ENCODE results near the gene PPFIBP2.

The PPFIBP2 gene

DNA sequence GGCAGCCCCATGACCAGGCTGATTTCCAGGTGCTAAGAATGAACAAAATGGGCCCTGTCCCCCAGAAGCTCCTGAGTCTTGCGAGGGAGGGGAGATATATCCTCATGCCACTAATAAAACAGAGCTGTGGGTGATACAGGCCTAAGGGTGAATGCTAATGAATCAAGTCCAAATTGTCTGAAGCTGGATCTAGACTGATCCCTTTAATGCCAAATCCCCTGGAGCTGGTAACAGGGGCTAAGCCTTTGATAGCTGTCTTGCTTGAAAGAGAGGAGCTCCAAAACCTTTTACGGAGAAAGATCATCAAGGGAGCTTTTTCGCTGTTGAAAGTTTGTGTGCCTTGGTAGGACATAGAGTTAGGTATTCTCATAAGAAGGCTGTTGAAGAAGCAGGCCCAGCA, 79.7 kb downstream of the PPFIBP2 start:
- Histone ChIP-seq H3K79me2 (ENCODE audit: insufficient read depth, low read length) (no peaks in the 10 kb centered on the region), H3K36me3 (ENCODE audit: insufficient read depth, low read length) (no peaks in the 10 kb centered on the region), H3K27me3 (ENCODE audit: insufficient read depth, low read length) (no peaks in the 10 kb centered on the region), H3K9ac (ENCODE audit: low read length) (no peak overlapping the region), H4K20me1 (ENCODE audit: insufficient read depth, low read length) (no peaks in the 10 kb centered on the region), H3K9me3 (ENCODE audit: low read length) (no peaks in the 10 kb centered on the region), H3K27ac (ENCODE audit: low read depth, low read length, poor library complexity, severe bottlenecking) (no peak overlapping the region), H3K4me3 (ENCODE audit: low read depth, low read length, poor library complexity, severe bottlenecking) (no peak overlapping the region), H2AFZ (ENCODE audit: low read length) (no peak overlapping the region), H3F3A (ENCODE audit: insufficient read depth, low read length) (no peaks in the 10 kb centered on the region), H3K4me2 (ENCODE audit: low read length) (no peak overlapping the region), H3K9me2 (ENCODE audit: low read depth, low read length) (no peaks in the 10 kb centered on the region), H3K4me1 (ENCODE audit: insufficient read depth, low read length, severe bottlenecking) (no peaks in the 10 kb centered on the region)
- TF ChIP-seq, protein P1, sequence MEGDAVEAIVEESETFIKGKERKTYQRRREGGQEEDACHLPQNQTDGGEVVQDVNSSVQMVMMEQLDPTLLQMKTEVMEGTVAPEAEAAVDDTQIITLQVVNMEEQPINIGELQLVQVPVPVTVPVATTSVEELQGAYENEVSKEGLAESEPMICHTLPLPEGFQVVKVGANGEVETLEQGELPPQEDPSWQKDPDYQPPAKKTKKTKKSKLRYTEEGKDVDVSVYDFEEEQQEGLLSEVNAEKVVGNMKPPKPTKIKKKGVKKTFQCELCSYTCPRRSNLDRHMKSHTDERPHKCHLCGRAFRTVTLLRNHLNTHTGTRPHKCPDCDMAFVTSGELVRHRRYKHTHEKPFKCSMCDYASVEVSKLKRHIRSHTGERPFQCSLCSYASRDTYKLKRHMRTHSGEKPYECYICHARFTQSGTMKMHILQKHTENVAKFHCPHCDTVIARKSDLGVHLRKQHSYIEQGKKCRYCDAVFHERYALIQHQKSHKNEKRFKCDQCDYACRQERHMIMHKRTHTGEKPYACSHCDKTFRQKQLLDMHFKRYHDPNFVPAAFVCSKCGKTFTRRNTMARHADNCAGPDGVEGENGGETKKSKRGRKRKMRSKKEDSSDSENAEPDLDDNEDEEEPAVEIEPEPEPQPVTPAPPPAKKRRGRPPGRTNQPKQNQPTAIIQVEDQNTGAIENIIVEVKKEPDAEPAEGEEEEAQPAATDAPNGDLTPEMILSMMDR (IDR thresholded peaks at IDR 0.05; ENCODE audit: low read length): no peak
- no peak for TF ChIP-seq EZH2 (IDR thresholded peaks at IDR 0.05; ENCODE audit: borderline replicate concordance, low read length)

DNA sequence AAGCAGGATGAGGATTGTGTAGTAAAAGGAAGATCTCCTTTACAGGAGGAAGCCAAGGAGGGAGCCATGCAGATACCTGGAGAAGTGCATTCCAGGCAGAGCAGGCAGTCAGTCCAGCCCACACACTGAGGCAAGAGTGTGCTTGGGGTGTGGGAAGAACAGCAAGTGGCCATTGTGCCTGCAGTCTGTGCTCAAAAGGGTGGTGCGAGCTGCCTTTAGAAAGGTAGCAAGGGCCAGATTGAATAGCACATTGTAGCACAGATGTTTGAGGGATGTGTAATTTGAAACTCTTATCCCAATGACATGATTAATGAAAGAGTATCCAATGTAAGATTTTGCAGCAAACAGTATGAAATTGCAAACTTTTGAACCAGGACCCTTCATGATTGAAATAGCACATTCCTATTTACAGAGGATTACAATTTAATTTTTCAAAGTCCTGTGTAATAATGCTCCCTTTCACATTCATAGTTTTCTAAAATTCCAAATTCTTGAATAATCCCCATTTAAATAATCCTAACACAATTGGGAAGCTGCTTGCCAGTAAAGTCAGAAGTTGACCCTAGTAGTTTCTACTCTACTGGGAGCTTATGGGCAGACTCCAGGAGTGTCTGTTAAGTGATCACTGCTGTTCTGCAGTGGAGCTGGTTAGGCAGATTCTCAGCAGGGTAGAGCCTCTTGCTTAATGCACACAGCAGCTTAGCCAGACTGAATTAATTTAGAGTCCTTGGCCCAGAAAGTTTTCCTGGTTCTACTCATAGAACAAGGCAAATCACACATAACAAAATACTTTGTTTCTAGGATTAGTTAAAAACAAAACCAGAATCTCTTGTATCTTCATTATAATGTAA, 81.4 kb downstream of the PPFIBP2 start:
- Histone ChIP-seq H3K9me3 (ENCODE audit: low read length) (no peaks in the 10 kb centered on the region), H3F3A (ENCODE audit: insufficient read depth, low read length) (no peaks in the 10 kb centered on the region), H3K27me3 (ENCODE audit: insufficient read depth, low read length) (no peaks in the 10 kb centered on the region), H2AFZ (ENCODE audit: low read length) (no peak overlapping the region), H3K4me2 (ENCODE audit: low read length) (no peak overlapping the region), H3K36me3 (ENCODE audit: insufficient read depth, low read length) (no peaks in the 10 kb centered on the region), H3K79me2 (ENCODE audit: insufficient read depth, low read length) (no peaks in the 10 kb centered on the region), H3K4me3 (ENCODE audit: low read depth, low read length, poor library complexity, severe bottlenecking) (no peak overlapping the region), H4K20me1 (ENCODE audit: insufficient read depth, low read length) (no peaks in the 10 kb centered on the region), H3K9ac (ENCODE audit: low read length) (no peak overlapping the region), H3K9me2 (ENCODE audit: low read depth, low read length) (no peaks in the 10 kb centered on the region), H3K4me1 (ENCODE audit: insufficient read depth, low read length, severe bottlenecking) (no peaks in the 10 kb centered on the region), H3K27ac (ENCODE audit: low read depth, low read length, poor library complexity, severe bottlenecking) (no peak overlapping the region)
- no peak for TF ChIP-seq EZH2 (IDR thresholded peaks at IDR 0.05; ENCODE audit: borderline replicate concordance, low read length)
- TF ChIP-seq, protein P1 (IDR thresholded peaks at IDR 0.05; ENCODE audit: low read length): no peak

DNA sequence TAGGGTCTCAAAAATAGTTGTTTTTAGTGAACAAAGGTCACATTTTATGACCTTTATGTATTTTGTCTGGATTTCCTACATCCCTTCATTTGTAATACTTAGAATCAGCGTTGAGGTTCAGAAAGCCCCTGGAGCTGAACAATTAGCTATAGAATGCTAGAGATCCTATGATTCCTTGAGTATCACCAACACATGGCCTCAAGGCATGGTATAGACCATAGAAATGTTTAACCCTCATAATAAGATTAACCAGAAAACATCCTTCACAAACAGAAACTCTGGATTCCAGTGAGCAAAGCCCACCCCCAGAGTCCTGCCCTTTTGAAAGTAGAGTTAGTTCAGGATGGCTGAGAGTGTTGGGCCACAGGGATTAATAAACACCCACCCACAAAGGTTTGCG, 82.2 kb downstream of the PPFIBP2 start:
- H3K27ac ChIP-seq (ENCODE audit: low read depth, low read length, poor library complexity, severe bottlenecking): no peak overlapping the region
- H3K79me2 ChIP-seq (ENCODE audit: insufficient read depth, low read length): no peaks in the 10 kb centered on the region
- no peaks in the 10 kb centered on the region for H3K9me3 ChIP-seq (ENCODE audit: low read length)
- peaks cover 2% of the 10 kb centered on the region; the same call in 1 of the 2 replicates for H3K36me3 ChIP-seq (ENCODE audit: insufficient read depth, low read length)
- no peak overlapping the region for H2AFZ ChIP-seq (ENCODE audit: low read length)
- no peaks in the 10 kb centered on the region for H3K27me3 ChIP-seq (ENCODE audit: insufficient read depth, low read length)
- TF ChIP-seq, protein P1 (IDR thresholded peaks at IDR 0.05; ENCODE audit: low read length): no peak
- no peak for TF ChIP-seq EZH2 (IDR thresholded peaks at IDR 0.05; ENCODE audit: borderline replicate concordance, low read length)
- no peaks in the 10 kb centered on the region for H3F3A ChIP-seq (ENCODE audit: insufficient read depth, low read length)
- H3K4me3 ChIP-seq (ENCODE audit: low read depth, low read length, poor library complexity, severe bottlenecking): no peak overlapping the region
- H3K9ac ChIP-seq (ENCODE audit: low read length): no peak overlapping the region
- no peaks in the 10 kb centered on the region for H3K9me2 ChIP-seq (ENCODE audit: low read depth, low read length)
- no peak overlapping the region for H3K4me2 ChIP-seq (ENCODE audit: low read length)
- no peaks in the 10 kb centered on the region for H3K4me1 ChIP-seq (ENCODE audit: insufficient read depth, low read length, severe bottlenecking)
- H4K20me1 ChIP-seq (ENCODE audit: insufficient read depth, low read length): no peaks in the 10 kb centered on the region
